Measurements from ENCODE around the gene KCTD15. TPM values are rescaled to one million over a fixed set of nuclear protein-coding genes. Genes with fewer than 3 reads are reported as not detected.

The KCTD15 gene
- total RNA-seq, 1 donor from 2014 or later, result 61.3 TPM

- peak overlapping the region; percentile 75 for H3K4me3 Mint-ChIP-seq (ENCODE audit: low read depth)
- DNase-seq (ENCODE audit: low spot score, unreplicated experiment), result no peak
Observed at GRCh38 chr19:33798681-33799111, 2.0 kb downstream of the KCTD15 start.

GRCh38 chr19:33799476-33799875 lies 2.8 kb downstream of the KCTD15 start:
- H3K4me3 Mint-ChIP-seq (ENCODE audit: low read depth), result peak overlapping the region; percentile 31
- peaks cover 10% of the 10 kb centered on the region for H3K36me3 Mint-ChIP-seq (ENCODE audit: insufficient read depth)
- H3K9me3 Mint-ChIP-seq (ENCODE audit: low read depth), result no peaks in the 10 kb centered on the region
- no peak overlapping the region for H3K27ac Mint-ChIP-seq
- H3K27me3 Mint-ChIP-seq, result no peaks in the 10 kb centered on the region
- H3K4me1 Mint-ChIP-seq (ENCODE audit: low read depth), result peaks cover 6% of the 10 kb centered on the region
- DNase-seq (ENCODE audit: low spot score, unreplicated experiment), result no peak
- TF ChIP-seq CTCF (IDR thresholded peaks at IDR 0.05; ENCODE audit: unreplicated experiment), result no peak

More at GRCh38 chr19:33798681-33799111, 2.0 kb downstream of the KCTD15 start:
- Mint-ChIP-seq H3K27ac (peak overlapping the region; percentile 77), H3K9me3 (ENCODE audit: low read depth) (no peaks in the 10 kb centered on the region), H3K4me1 (ENCODE audit: low read depth) (peaks cover 6% of the 10 kb centered on the region), H3K27me3 (no peaks in the 10 kb centered on the region), H3K36me3 (ENCODE audit: insufficient read depth) (peaks cover 10% of the 10 kb centered on the region)
- TF ChIP-seq CTCF (IDR thresholded peaks at IDR 0.05; ENCODE audit: unreplicated experiment), result no peak

GRCh38 chr19:33800012-33800680 lies 3.5 kb downstream of the KCTD15 start:
- peaks cover 6% of the 10 kb centered on the region for H3K4me1 Mint-ChIP-seq (ENCODE audit: low read depth)
- no peak overlapping the region for H3K27ac Mint-ChIP-seq
- no peaks in the 10 kb centered on the region for H3K27me3 Mint-ChIP-seq
- peaks cover 10% of the 10 kb centered on the region for H3K36me3 Mint-ChIP-seq (ENCODE audit: insufficient read depth)
- no peak for DNase-seq (ENCODE audit: low spot score, unreplicated experiment)
- no peak for TF ChIP-seq CTCF (IDR thresholded peaks at IDR 0.05; ENCODE audit: unreplicated experiment)
- no peak overlapping the region for H3K4me3 Mint-ChIP-seq (ENCODE audit: low read depth)
- H3K9me3 Mint-ChIP-seq (ENCODE audit: low read depth), result no peaks in the 10 kb centered on the region

GRCh38 chr19:33801411-33801810 lies 4.7 kb downstream of the KCTD15 start:
- H3K27me3 Mint-ChIP-seq, result no peaks in the 10 kb centered on the region
- no peak overlapping the region for H3K4me3 Mint-ChIP-seq (ENCODE audit: low read depth)
- H3K4me1 Mint-ChIP-seq (ENCODE audit: low read depth), result peaks cover 6% of the 10 kb centered on the region
- no peak overlapping the region for H3K27ac Mint-ChIP-seq
- DNase-seq (ENCODE audit: low spot score, unreplicated experiment), result no peak
- H3K36me3 Mint-ChIP-seq (ENCODE audit: insufficient read depth), result peaks cover 13% of the 10 kb centered on the region
- no peaks in the 10 kb centered on the region for H3K9me3 Mint-ChIP-seq (ENCODE audit: low read depth)
- TF ChIP-seq CTCF (IDR thresholded peaks at IDR 0.05; ENCODE audit: unreplicated experiment), result no peak

GRCh38 chr19:33802001-33802400 lies 5.3 kb downstream of the KCTD15 start:
- no peak for DNase-seq (ENCODE audit: low spot score, unreplicated experiment)
- peaks cover 6% of the 10 kb centered on the region for H3K4me1 Mint-ChIP-seq (ENCODE audit: low read depth)
- no peak for TF ChIP-seq CTCF (IDR thresholded peaks at IDR 0.05; ENCODE audit: unreplicated experiment)
- peaks cover 13% of the 10 kb centered on the region for H3K36me3 Mint-ChIP-seq (ENCODE audit: insufficient read depth)
- H3K27me3 Mint-ChIP-seq, result no peaks in the 10 kb centered on the region
- no peak overlapping the region for H3K4me3 Mint-ChIP-seq (ENCODE audit: low read depth)
- no peak overlapping the region for H3K27ac Mint-ChIP-seq
- H3K9me3 Mint-ChIP-seq (ENCODE audit: low read depth), result no peaks in the 10 kb centered on the region

Measured in progenitor cell of endocrine pancreas (in vitro differentiated cells).